H9 (cell line): ENCODE data around the gene POLA1. TPM values are rescaled to one million over a fixed set of nuclear protein-coding genes. Genes with fewer than 3 reads are reported as not detected.

ENCODE experiments used
- DNase-seq: peaks from one replicate; pipeline ENCODE4 v3.0.0-alpha.2; 2017
- H2AFZ ChIP-seq: one replicate; pipeline ENCODE4 v1.6.1; 2013; ENCODE audit warnings: mild to moderate bottlenecking, low read length, control low read depth, moderate library complexity
- H2AK5ac ChIP-seq: 2 replicates; pipeline ENCODE4 v1.6.1; 2013; ENCODE audit warnings: low read length, control low read depth, mixed read lengths; ENCODE audit not compliant: insufficient read length
- H2BK120ac ChIP-seq: one replicate; pipeline ENCODE4 v1.6.1; 2013; ENCODE audit warnings: low read depth, mild to moderate bottlenecking, low read length, control low read depth, inconsistent platforms; ENCODE audit not compliant: poor library complexity, severe bottlenecking
- H2BK12ac ChIP-seq: 2 replicates; pipeline ENCODE4 v1.6.1; 2013; ENCODE audit warnings: low read length, control low read depth, mixed read lengths, low read depth; ENCODE audit not compliant: insufficient read length
- H2BK15ac ChIP-seq: 2 replicates; pipeline ENCODE4 v1.6.1; 2013; ENCODE audit warnings: low read depth, low read length, control low read depth
- H2BK20ac ChIP-seq: one replicate; pipeline ENCODE4 v1.6.1; 2013; ENCODE audit warnings: low read depth, mild to moderate bottlenecking, low read length, control low read depth, inconsistent platforms; ENCODE audit not compliant: poor library complexity, severe bottlenecking
- H2BK5ac ChIP-seq: 2 replicates; pipeline ENCODE4 v1.6.1; 2013; ENCODE audit warnings: low read length, control low read depth, mixed read lengths; ENCODE audit not compliant: insufficient read length
- H3K14ac ChIP-seq: 2 replicates; pipeline ENCODE4 v1.6.1; 2013; ENCODE audit warnings: low read length, control low read depth; ENCODE audit not compliant: insufficient read depth
- H3K18ac ChIP-seq: 2 replicates; pipeline ENCODE4 v1.6.1; 2013; ENCODE audit warnings: low read depth, mild to moderate bottlenecking, mixed read lengths, low read length, control low read depth; ENCODE audit not compliant: insufficient read length
- H3K23ac ChIP-seq: 2 replicates; pipeline ENCODE4 v1.6.1; 2013; ENCODE audit warnings: low read length, control low read depth, mixed read lengths, low read depth; ENCODE audit not compliant: insufficient read length
- H3K23me2 ChIP-seq: 2 replicates; pipeline ENCODE4 v1.6.1; 2013; ENCODE audit warnings: low read depth, mild to moderate bottlenecking, mixed read lengths, low read length, control low read depth; ENCODE audit not compliant: insufficient read length, poor library complexity, severe bottlenecking
- H3K27ac ChIP-seq: 2 replicates; pipeline ENCODE4 v1.5.1; 2013; ENCODE audit warnings: low read length, control low read depth, mixed read lengths, low read depth; ENCODE audit not compliant: insufficient read length
- H3K27me3 ChIP-seq: 2 replicates; pipeline ENCODE4 v1.6.1; 2013; ENCODE audit warnings: low read length, control low read depth, inconsistent platforms; ENCODE audit not compliant: insufficient read depth
- H3K4ac ChIP-seq: 2 replicates; pipeline ENCODE4 v1.6.1; 2013; ENCODE audit warnings: low read depth, mild to moderate bottlenecking, control low read depth, inconsistent platforms, low read length, moderate library complexity
- H3K4me1 ChIP-seq: 2 replicates; pipeline ENCODE4 v1.6.1; 2013; ENCODE audit warnings: low read length, control low read depth, inconsistent platforms; ENCODE audit not compliant: insufficient read depth
- H3K4me2 ChIP-seq: 2 replicates; pipeline ENCODE4 v1.6.1; 2013; ENCODE audit warnings: low read length, control low read depth, mixed read lengths; ENCODE audit not compliant: insufficient read length, insufficient read depth
- H3K56ac ChIP-seq: 2 replicates; pipeline ENCODE4 v1.6.1; 2013; ENCODE audit warnings: low read depth, mild to moderate bottlenecking, mixed read lengths, low read length, control low read depth; ENCODE audit not compliant: insufficient read length
- H3K79me1 ChIP-seq: 2 replicates; pipeline ENCODE4 v1.6.1; 2013; ENCODE audit warnings: low read depth, mild to moderate bottlenecking, moderate library complexity, low read length, control low read depth, inconsistent platforms; ENCODE audit not compliant: insufficient read depth, poor library complexity, severe bottlenecking
- H3K79me2 ChIP-seq: 2 replicates; pipeline ENCODE4 v1.6.1; 2013; ENCODE audit warnings: low read length, control low read depth, inconsistent platforms; ENCODE audit not compliant: insufficient read depth
- H3K9ac ChIP-seq: 2 replicates; pipeline ENCODE4 v1.6.1; 2013; ENCODE audit warnings: low read length, control low read depth, mixed read lengths; ENCODE audit not compliant: insufficient read length; ENCODE audit errors: extremely low read depth
- H3K9me3 ChIP-seq: one replicate; pipeline ENCODE4 v1.6.1; 2013; ENCODE audit warnings: low read depth, low read length, inconsistent platforms; ENCODE audit not compliant: control insufficient read depth
- H3T11ph ChIP-seq: one replicate; pipeline ENCODE4 v1.6.1; 2013; ENCODE audit warnings: mild to moderate bottlenecking, low read length, control low read depth, inconsistent platforms
- H4K20me1 ChIP-seq: one replicate; pipeline ENCODE4 v1.6.1; 2013; ENCODE audit not compliant: control insufficient read depth, insufficient read length, insufficient read depth
- H4K5ac ChIP-seq: 2 replicates; pipeline ENCODE4 v1.6.1; 2013; ENCODE audit warnings: low read depth, mild to moderate bottlenecking, mixed read lengths, low read length, control low read depth; ENCODE audit not compliant: insufficient read length
- H4K8ac ChIP-seq: replicated peaks from 2 replicates; pipeline ENCODE4 v1.6.1; 2013; ENCODE audit warnings: low read length, control low read depth, mixed read lengths, low read depth; ENCODE audit not compliant: insufficient read length
- H4K91ac ChIP-seq: 2 replicates; pipeline ENCODE4 v1.6.1; 2013; ENCODE audit warnings: low read depth, mild to moderate bottlenecking, moderate library complexity, mixed read lengths, low read length, control low read depth; ENCODE audit not compliant: insufficient read length
- H3K27ac Mint-ChIP-seq, 3 experiments: 2 replicates in 2 of 3; 3 replicates in 1 of 3; pipeline ENCODE4 v1.8.0; 2020 to 2021; ENCODE audit warnings: mixed read lengths in 3 of 3, mild to moderate bottlenecking in 1 of 3, moderate library complexity in 1 of 3
- H3K27me3 Mint-ChIP-seq: 2 replicates; pipeline ENCODE4 v1.8.0; 2021; ENCODE audit warnings: low read depth, mild to moderate bottlenecking, moderate library complexity, mixed read lengths
- H3K36me3 Mint-ChIP-seq, 3 experiments: 2 replicates in 2 of 3; 3 replicates in 1 of 3; pipeline ENCODE4 v1.8.0; 2020 to 2021; ENCODE audit warnings: low read depth in 3 of 3, mixed read lengths in 3 of 3; ENCODE audit not compliant: insufficient read depth in 1 of 3
- H3K4me1 Mint-ChIP-seq, 2 experiments: 2 replicates each; pipeline ENCODE4 v1.8.0; 2020; ENCODE audit warnings: mixed read lengths in 2 of 2
- H3K4me3 Mint-ChIP-seq, 2 experiments: 2 replicates in 1 of 2; 3 replicates in 1 of 2; pipeline ENCODE4 v1.8.0; 2020 to 2021; ENCODE audit warnings: mild to moderate bottlenecking in 2 of 2, mixed read lengths in 2 of 2, moderate library complexity in 1 of 2
- H3K9me3 Mint-ChIP-seq, 2 experiments: 2 replicates in 1 of 2; 3 replicates in 1 of 2; pipeline ENCODE4 v1.8.0; 2020; ENCODE audit warnings: mild to moderate bottlenecking in 2 of 2, mixed read lengths in 2 of 2, moderate library complexity in 1 of 2
- CTCF ChIP-seq: fragments of 200-600 bp; sonication (generic); conservative IDR thresholded peaks from 3 replicates; pipeline ENCODE4 v1.8.0; 2021; ENCODE audit warnings: antibody characterized with exemption, mild to moderate bottlenecking
- WGBS: extraction: QIAGEN DNeasy Blood & Tissue Kit; methylation state at CpG from one replicate; pipeline ENCODE4 v1.1.7; 2013; ENCODE audit warnings: missing lambda C conversion rate, low lambda C conversion rate, mixed read lengths; ENCODE audit not compliant: insufficient read length; ENCODE audit errors: extremely low coverage; 5-methylcytosine and 5-hydroxymethylcytosine counted together
- total RNA-seq: library from RNA; stranded (reverse); gene quantifications from 2 replicates; pipeline ENCODE4 v1.2.1, GENCODE V29; 2021

The POLA1 gene
- total RNA-seq, 1 experiment from 2014 or later = 60.2 TPM

GRCh38 chrX:24728530-24728929 lies 34.8 kb downstream of the POLA1 start:
- Histone ChIP-seq H3K14ac (no peak overlapping the region), H3K9ac (no peak overlapping the region), H3K4me2 (no peak overlapping the region), H4K91ac (no peak overlapping the region), H3K9me3 (no peaks in the 10 kb centered on the region), H3T11ph (no peak overlapping the region), H3K79me1 (no peaks in the 10 kb centered on the region), H3K4me1 (no peaks in the 10 kb centered on the region), H3K27ac (no peak overlapping the region), H2BK15ac (no peak overlapping the region), H3K18ac (no peak overlapping the region), H3K23me2 (no peaks in the 10 kb centered on the region), H2BK20ac (no peak overlapping the region), H2AFZ (no peak overlapping the region), H2AK5ac (no peak overlapping the region), H4K8ac (no peak overlapping the region), H2BK120ac (no peak overlapping the region), H4K20me1 (no peaks in the 10 kb centered on the region), H4K5ac (no peak overlapping the region), H3K4ac (no peak overlapping the region), H3K56ac (no peak overlapping the region), H3K79me2 (no peaks in the 10 kb centered on the region), H2BK5ac (no peak overlapping the region), H2BK12ac (no peak overlapping the region), H3K23ac (no peak overlapping the region), H3K27me3 (no peaks in the 10 kb centered on the region)
- Mint-ChIP-seq H3K9me3 (no peaks in the 10 kb centered on the region), H3K4me3 (no peak overlapping the region), H3K27ac (no peak overlapping the region), H3K4me1 (no peaks in the 10 kb centered on the region), H3K36me3 (peaks cover 29 to 85% (median 82%) of the 10 kb centered on the region in 3 experiments; a peak in 6 of 7 replicates), H3K27me3 (no peaks in the 10 kb centered on the region)
- no peak for DNase-seq
- no peak for TF ChIP-seq CTCF
- no CpG with 5 or more reads among the region's 3 CpGs for WGBS
